ENCODE data around the gene SENP1. TPM values are rescaled to one million over a fixed set of nuclear protein-coding genes. Genes with fewer than 3 reads are reported as not detected.
"Not testable (repeated sequence)": the region's sequence is repeated elsewhere in the genome, so short reads cannot be mapped to it uniquely, and the experiment has no call there.

Gene SENP1
- total RNA-seq = 9.6 and 11.1 TPM in 2 replicates

GRCh38 chr12:48105867-48106680 is at the start of gene SENP1:
TSS of gene SENP1 (minus strand) at chr12:48106079. CDS start at chr12:48101472, 4,607 bp downstream.
- peak; percentile 74 to 85 for DNase-seq (ENCODE audit: low read depth in 2 of 2)

- DNase-seq (ENCODE audit: low read depth in 2 of 2) = no peak
Observed at GRCh38 chr12:48151103-48151771, 45.4 kb upstream of the SENP1 start.

GRCh38 chr12:48145981-48146380 is 40.1 kb upstream of the SENP1 start:
- DNase-seq (ENCODE audit: low read depth in 2 of 2) = no peak

GRCh38 chr12:48143898-48144297 is 38.0 kb upstream of the SENP1 start:
- no peak for DNase-seq (ENCODE audit: low read depth in 2 of 2)

- DNase-seq (ENCODE audit: low read depth in 2 of 2) = no peak
Observed at GRCh38 chr12:48142818-48143674, 37.2 kb upstream of the SENP1 start.

GRCh38 chr12:48135027-48135426 is 29.1 kb upstream of the SENP1 start:
- DNase-seq (ENCODE audit: low read depth in 2 of 2) = no peak

GRCh38 chr12:48132826-48133225 is 26.9 kb upstream of the SENP1 start:
- no peak for DNase-seq (ENCODE audit: low read depth in 2 of 2)

- DNase-seq (ENCODE audit: low read depth in 2 of 2) = no peak
Observed at GRCh38 chr12:48131517-48131916, 25.6 kb upstream of the SENP1 start.

GRCh38 chr12:48129376-48129775 is 23.5 kb upstream of the SENP1 start:
- DNase-seq (ENCODE audit: low read depth in 2 of 2) = no peak

- no peak for DNase-seq (ENCODE audit: low read depth in 2 of 2)
Observed at GRCh38 chr12:48128800-48129199, 22.9 kb upstream of the SENP1 start.

- DNase-seq (ENCODE audit: low read depth in 2 of 2) = no peak
Observed at GRCh38 chr12:48126953-48127630, 21.2 kb upstream of the SENP1 start.

GRCh38 chr12:48125985-48126384 is 20.1 kb upstream of the SENP1 start:
- DNase-seq (ENCODE audit: low read depth in 2 of 2) = no peak

GRCh38 chr12:48125542-48125941 is 19.7 kb upstream of the SENP1 start:
- not testable (repeated sequence) for DNase-seq (ENCODE audit: low read depth in 2 of 2)

GRCh38 chr12:48123169-48123568 is 17.3 kb upstream of the SENP1 start:
- no peak for DNase-seq (ENCODE audit: low read depth in 2 of 2)

GRCh38 chr12:48122065-48122834 is 16.4 kb upstream of the SENP1 start:
- DNase-seq (ENCODE audit: low read depth in 2 of 2) = no peak

GRCh38 chr12:48121522-48121921 is 15.6 kb upstream of the SENP1 start:
- no peak for DNase-seq (ENCODE audit: low read depth in 2 of 2)

- no peak for DNase-seq (ENCODE audit: low read depth in 2 of 2)
Observed at GRCh38 chr12:48119834-48120195, 13.9 kb upstream of the SENP1 start.

- DNase-seq (ENCODE audit: low read depth in 2 of 2) = peak in 1 of 2 donors; percentile 92
Observed at GRCh38 chr12:48119078-48119833, 13.4 kb upstream of the SENP1 start, which contains the start of gene PFKM. TSS of gene PFKM (plus strand) at chr12:48119364. CDS start at chr12:48122775, 3,411 bp downstream.

GRCh38 chr12:48118284-48118871 is 12.5 kb upstream of the SENP1 start:
- DNase-seq (ENCODE audit: low read depth in 2 of 2) = no peak
